Kidney glomerular epithelial cell (primary cell): ENCODE results near the gene SIX3.

ENCODE experiments used
- DNase-seq: peaks from one replicate; lab custom pipeline; 2025; lab: John Stamatoyannopoulos, UW

The SIX3 gene

GRCh38 chr2:44943693-44944101 is 2.2 kb downstream of the SIX3 start:
- no peak for DNase-seq

GRCh38 chr2:44944102-44944951 is 2.8 kb downstream of the SIX3 start:
- no peak for DNase-seq

GRCh38 chr2:44944952-44945612 is 3.6 kb downstream of the SIX3 start:
- DNase-seq: no peak

GRCh38 chr2:44945676-44946371 is 4.3 kb downstream of the SIX3 start:
- DNase-seq: no peak

- no peak for DNase-seq
Observed at GRCh38 chr2:44946372-44947027, 5.0 kb downstream of the SIX3 start.

- DNase-seq: no peak
Observed at GRCh38 chr2:44947028-44947375, 5.5 kb downstream of the SIX3 start.

- no peak for DNase-seq
Observed at GRCh38 chr2:44948565-44949328, 7.2 kb downstream of the SIX3 start.

- DNase-seq: no peak
Observed at GRCh38 chr2:44949329-44950151, 8.0 kb downstream of the SIX3 start.

GRCh38 chr2:44950646-44951045 is 9.1 kb downstream of the SIX3 start:
- no peak for DNase-seq

GRCh38 chr2:44951124-44951523 is 9.6 kb downstream of the SIX3 start:
- no peak for DNase-seq

- no peak for DNase-seq
Observed at GRCh38 chr2:44951714-44952113, 10.2 kb downstream of the SIX3 start.

GRCh38 chr2:44952143-44952805 is 10.8 kb downstream of the SIX3 start:
- DNase-seq: peak; percentile 41

- DNase-seq: no peak
Observed at GRCh38 chr2:44952806-44953498, 11.4 kb downstream of the SIX3 start.

GRCh38 chr2:44953499-44953883 is 12.0 kb downstream of the SIX3 start:
- no peak for DNase-seq

GRCh38 chr2:44954447-44954888 is 13.0 kb downstream of the SIX3 start:
- no peak for DNase-seq

GRCh38 chr2:44954889-44955592 is 13.5 kb downstream of the SIX3 start:
- DNase-seq: no peak

GRCh38 chr2:44955593-44956392 is 14.3 kb downstream of the SIX3 start:
- DNase-seq: peak; percentile 32

- no peak for DNase-seq
Observed at GRCh38 chr2:44956843-44957242, 15.3 kb downstream of the SIX3 start.
